Adipose tissue (tissue), 3 donors: ENCODE measurements around the gene TANK. TPM values are rescaled to one million over a fixed set of nuclear protein-coding genes. Genes with fewer than 3 reads are reported as not detected.
"Not testable (repeated sequence)": the region's sequence is repeated elsewhere in the genome, so short reads cannot be mapped to it uniquely, and the experiment has no call there.

Source experiments
- H3K27ac ChIP-seq: one replicate; pipeline ENCODE4 v1.5.1; 2013; ENCODE audit warnings: low read depth, low read length
- WGBS, 3 donors: extraction: QIAGEN DNeasy Blood & Tissue Kit; methylation state at CpG; one replicate each; pipeline ENCODE4 v1.1.7; 2013; 5-methylcytosine and 5-hydroxymethylcytosine counted together
- polyA plus RNA-seq, 3 donors: library from polyadenylated mRNA; stranded (reverse); fragments of 200-250 nt; gene quantifications; one replicate each; pipeline ENCODE4 v1.2.3, GENCODE V29; 2013
- donor health status: healthy with polysubstance abuse.
- donor health status: Bipolar disorder and iron deficiency.
- donor health status: healthy.

TANK gene
- polyA plus RNA-seq, 3 donors: 14.2 to 58.8 (median 51.5) TPM

DNA sequence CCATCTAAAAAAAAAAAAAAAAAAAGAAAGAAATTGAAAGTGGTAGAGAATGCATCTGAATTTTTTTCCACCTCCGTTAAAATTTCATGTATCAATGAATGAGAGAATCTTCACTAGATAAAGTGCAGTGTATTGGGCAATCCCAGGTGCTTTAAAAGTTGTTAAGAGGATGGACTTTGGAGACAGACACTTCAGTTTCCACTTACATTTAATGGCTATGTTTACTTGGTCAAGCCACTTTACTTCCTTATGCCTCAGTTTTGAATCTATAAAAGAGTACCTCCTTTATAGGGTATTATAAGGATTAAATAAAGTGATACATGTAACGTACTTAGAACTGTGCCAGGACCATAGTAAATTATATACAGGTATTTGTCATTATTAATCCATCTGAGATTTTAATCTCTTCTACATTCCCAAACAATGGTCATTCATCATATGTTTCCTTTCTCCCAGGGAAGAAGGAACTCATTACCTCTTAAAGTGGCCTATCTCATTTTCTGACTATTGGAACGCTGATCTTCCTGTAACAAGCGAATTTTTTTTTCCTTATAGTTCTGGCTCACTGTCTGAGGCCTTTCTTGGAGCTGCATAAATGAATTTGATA lies 29.1 kb upstream of the TANK start:
- WGBS, 3 donors: 68 to 82% (median 77%) methylated on average over 4 of the region's 4 CpGs
- no peak overlapping the region for H3K27ac ChIP-seq

DNA sequence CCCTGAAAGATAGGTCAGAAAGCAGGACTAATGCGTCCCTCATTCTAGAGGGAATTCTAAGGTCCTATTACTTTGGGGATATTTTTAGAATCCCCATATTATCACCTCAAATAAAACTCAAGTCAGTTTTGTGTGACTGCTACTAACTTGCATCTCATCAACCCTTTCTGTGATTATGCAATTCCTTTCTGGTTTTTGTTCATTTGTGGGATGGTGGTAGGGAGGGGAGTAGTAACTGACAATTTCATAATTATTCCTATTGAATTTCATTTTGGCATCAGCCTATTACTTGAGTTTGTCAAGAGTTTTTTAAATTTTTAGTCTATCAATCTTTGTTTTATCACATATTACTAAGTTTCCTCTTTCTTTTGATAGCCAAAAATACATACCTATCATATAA lies 28.4 kb upstream of the TANK start:
- 83 to 86% (median 86%) methylated on average over 1 of the region's 1 CpG for WGBS, 3 donors
- no peak overlapping the region for H3K27ac ChIP-seq

DNA sequence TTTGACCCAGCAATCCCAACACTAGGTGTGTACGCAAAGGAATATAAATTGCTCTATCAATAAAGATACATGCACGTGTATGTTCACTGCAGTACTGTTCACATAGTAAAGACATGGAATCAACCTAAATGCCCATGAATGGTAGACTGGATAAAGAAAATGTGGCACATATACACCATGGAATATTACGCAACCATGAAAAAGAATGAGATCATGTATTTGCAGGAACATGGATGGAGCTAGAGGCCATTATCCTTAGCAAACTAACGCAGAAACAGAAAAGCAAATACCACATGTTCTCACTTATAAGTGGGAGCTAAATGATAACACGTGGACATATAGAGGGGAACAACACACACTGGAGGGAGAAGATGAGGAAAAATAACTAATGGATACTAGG lies 27.8 kb upstream of the TANK start:
- H3K27ac ChIP-seq: not testable (repeated sequence)
- 92 to 98% (median 97%) methylated on average over 5 of the region's 5 CpGs for WGBS, 3 donors

DNA sequence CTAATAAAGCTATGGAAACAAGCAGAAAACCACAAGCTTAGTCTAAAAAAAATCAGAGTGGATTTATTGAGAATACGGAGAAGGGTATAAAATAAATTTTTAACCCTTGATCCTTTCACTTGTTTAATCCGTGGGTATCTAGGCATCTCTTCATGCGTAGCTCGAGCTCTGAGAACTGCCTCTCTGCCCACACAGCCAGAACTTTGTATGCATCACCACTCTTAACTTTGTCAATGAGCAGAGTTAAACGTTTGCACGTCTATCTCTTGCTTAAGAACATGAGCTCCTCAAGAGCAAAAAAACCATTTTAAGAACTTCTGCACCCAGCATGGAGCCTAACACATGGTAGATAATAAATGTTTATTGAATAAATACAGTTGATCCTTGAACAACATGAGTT lies 26.9 kb upstream of the TANK start:
- no peak overlapping the region for H3K27ac ChIP-seq
- 92 to 94% (median 93%) methylated on average over 6 of the region's 6 CpGs for WGBS, 3 donors

DNA sequence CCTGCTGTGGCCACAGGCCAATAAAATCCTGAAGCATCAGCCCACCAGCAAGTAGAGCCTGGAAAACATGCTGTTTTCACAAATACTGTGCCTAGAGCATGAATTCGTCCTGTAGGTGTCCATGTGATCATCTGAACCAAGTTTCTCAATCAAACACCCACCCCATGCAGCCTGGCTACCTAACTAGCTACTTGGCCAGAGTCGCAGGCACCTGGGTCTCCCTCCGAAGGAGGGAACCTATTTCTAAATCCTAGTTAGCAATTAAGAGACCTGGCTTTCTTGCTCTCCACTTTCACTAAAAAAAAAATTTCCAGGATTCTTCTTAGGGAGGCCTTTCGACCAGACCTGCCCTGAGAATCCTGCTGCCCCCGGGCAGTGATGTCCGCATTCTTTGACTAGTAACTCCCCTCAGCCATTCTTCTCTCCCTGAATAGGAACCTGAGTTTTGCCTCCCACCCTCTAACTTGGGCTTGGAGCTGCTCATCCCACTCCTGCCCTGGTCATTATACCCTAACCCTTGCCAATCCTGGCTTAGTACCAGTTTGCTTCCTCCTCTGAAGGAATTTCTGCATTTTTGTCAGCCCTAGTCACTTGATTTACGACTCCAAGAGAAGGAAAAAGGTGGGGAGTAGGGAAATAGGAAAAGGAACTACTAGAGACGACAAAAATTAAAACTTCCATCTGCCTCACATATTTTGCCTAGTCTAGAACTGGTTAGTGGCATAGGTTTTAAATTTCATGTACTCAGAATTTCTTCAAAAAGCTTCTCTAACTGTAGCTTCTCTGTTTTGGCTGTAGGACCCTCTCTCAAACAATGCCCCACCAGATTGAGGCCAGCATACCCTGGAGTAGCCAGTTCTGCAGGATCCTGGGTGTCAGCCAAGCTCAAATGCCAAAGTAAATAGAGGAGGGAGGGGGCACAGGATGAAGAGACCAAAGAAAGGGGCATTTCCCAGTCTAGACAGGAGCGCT lies 25.4 kb upstream of the TANK start:
- H3K27ac ChIP-seq: no peak overlapping the region
- WGBS, 3 donors: 55 to 65% (median 62%) methylated on average over 9 of the region's 9 CpGs

DNA sequence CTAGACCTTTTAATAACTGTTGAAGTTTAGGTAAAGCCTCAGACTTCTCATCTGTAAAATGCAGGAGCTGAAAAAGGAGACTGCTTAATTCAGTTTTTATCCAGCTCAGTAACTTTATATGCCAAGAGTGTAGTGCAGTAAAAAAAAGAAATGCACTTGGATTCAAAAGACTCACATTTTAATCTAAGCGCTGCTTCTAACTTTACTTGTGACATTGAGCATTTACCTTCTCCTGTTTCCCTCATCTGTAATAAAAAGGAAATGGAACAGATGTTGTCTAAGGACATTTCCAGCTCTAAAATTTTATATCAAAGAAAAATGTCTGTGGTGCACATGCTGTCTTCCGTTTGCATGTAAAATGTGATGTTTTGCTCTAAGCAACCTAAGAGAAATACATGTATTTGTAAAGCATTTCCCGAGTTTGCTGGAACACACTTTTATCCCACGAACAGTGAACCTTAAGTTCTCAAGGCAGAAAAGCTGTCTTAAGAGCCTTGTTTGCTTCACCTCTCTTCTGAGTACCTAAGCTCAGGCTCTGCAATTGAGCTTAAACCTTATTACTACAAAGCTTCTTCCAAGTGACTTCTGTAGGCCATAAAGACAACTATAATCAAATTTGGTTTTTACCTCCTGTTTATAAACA lies 24.2 kb upstream of the TANK start:
- H3K27ac ChIP-seq: no peak overlapping the region
- WGBS, 3 donors: 31 to 61% (median 36%) methylated on average over 4 of the region's 4 CpGs

DNA sequence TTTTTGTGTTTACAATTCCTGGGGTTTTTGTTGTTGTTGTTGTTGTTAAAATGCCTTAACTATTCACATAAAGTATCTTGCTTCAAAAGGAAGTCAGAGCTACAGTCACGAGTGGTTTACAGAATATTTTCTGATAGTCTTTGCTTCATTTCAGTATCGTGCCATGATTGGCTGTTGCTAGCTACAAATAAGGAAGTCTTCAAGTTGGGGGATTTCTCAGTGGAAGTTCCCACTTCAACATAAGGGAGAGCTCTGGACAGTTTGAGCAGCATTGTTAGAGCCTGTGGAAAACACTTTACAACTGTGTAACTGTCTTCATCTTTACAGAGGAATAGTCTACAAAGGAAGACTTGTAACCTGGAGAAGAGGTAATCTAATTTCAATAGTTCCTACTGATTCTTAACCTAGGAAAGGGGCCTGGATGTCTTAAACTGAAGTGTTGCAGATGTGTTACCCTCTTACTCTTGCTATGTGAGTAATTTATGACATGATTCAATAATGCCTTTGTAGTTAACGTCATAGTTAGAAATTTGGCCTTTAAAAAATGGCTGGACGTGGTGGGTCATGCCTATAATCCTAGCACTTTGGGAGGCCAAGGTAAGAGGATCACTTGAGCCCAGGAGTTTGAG lies 23.4 kb upstream of the TANK start:
- WGBS, 3 donors: 27 to 64% (median 27%) methylated on average over 4 of the region's 4 CpGs
- H3K27ac ChIP-seq: no peak overlapping the region

DNA sequence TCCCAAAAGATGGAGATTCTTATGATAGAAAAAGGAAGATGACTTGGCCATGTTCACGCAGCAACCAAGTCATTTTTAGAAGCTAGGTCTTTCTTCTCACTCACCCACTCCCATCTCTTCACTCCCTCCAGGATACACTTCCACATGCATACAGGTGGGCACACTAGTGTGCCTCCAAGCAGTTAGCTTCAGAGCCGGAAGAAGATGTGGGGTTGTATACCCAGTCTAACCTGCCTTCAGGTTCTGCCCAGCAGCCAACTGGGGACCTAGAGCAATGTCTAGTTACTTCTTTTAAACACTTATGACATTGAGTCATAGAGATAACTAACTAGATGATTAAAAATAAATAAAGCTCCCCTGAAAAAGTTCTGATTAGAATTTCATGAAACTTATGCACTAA lies 21.8 kb upstream of the TANK start:
- H3K27ac ChIP-seq: no peak overlapping the region
- 62 to 90% (median 72%) methylated on average over 2 of the region's 2 CpGs for WGBS, 3 donors

DNA sequence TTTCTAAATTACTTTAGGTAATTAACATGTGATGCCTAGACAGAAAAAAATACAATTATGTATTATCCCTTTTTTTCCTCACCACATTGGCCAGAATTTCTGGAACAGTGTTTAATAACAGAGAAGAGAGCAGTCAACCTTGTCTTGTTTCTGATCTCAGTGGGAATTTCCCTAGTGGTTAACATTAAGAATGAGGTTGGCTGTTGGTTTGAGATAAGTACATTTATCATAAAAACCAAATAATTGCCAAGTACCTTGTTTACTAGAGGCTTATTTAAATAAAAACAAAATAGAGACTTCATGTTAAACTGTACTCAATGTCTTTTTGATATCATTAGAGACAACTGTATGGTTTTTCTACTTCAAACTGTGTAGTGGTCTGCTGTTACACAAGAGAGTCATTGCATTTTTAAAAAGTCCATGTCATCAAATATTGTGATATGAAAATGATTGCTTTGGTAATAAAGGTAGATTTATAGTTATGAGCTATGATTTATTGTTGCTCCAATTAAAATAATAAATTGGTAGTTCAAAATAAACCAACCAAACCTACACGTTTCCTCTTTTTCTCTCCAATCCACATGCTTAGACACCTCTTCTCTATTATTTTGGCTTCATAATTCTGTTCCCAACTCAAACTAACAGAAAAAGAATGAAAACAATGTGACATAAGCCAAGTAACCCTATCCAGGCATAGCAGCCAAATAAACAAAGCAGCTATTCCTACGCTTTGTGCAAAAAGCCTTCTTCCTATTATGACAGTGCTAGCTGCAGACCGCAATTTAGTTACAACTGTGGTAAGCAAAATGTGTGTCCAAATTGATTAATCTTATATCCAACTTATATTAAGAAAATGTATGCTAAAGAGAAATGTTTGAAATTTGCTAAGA lies 20.9 kb upstream of the TANK start:
- H3K27ac ChIP-seq: no peak overlapping the region
- 24 to 69% (median 31%) methylated on average over 3 of the region's 3 CpGs for WGBS, 3 donors

DNA sequence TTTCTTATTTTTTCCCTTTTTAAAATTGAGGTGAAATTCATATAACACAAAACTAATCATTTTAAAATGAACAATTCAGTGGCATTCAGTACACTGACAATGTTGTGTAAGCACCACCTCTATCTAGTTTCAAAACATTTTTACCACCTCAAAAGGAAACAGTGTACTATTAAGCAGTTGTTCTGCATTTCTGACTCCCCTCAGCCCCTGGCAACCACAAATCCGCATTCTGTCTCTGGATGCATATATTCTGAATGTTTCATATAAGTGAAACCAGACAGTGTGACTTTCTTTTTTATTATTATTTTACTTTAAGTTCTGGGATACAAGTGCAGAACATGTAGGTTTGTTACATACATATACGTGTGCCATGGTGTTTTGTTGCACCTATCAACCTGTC lies 19.2 kb upstream of the TANK start:
- 71 to 85% (median 81%) methylated on average over 2 of the region's 2 CpGs for WGBS, 3 donors

DNA sequence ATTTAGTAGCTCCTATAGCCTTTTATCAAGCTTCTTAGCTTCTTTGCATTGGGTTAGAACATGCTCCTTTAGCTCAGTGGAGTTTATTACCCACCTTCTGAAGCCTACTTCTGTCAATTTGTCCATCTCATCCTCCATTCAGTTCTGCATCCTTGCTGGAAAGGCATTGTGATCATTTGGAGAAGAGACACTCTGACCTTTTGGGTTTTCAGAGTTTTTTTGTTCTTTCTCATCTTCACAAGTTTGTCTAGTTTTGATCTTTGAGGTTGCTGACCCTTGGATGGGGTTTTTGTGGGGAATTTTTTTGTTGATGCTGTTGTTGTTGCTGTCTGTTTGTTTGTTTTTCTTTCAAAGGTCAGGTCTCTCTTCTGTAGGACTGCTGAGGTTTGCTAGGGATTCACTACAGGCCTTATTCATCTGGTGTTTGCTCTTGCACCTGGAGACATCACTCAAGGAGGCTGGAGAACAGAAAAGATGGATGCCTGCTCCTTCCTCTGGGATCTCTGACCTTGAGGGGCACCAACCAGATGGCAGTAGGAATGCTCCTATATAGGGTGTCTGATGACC lies 13.9 kb upstream of the TANK start:
- H3K27ac ChIP-seq: no peak overlapping the region

More for the DNA sequence above, 19.2 kb upstream of the TANK start:
- no peak overlapping the region for H3K27ac ChIP-seq

DNA sequence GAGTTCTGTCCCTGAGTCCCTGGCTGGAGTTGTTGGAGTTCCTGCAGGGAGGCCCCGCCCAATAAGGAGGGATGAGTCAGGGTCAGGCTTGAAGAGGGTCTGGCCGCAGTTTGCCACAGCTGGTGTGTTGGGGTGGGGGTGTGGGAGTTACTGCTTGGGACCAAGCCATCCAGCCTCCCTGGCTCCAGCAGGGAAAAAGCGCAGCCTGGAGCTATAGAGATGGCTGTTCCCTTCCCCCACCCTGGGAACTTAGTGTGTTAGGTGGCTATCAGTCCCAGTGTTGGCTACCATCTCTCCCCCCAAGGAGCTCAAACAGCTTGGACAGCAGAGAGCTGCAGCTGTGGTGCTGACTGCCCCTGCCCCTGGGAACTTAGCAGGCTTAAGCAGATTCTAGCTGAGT lies 13.2 kb upstream of the TANK start:
- H3K27ac ChIP-seq: no peak overlapping the region
- 86 to 94% (median 92%) methylated on average over 3 of the region's 3 CpGs for WGBS, 3 donors

DNA sequence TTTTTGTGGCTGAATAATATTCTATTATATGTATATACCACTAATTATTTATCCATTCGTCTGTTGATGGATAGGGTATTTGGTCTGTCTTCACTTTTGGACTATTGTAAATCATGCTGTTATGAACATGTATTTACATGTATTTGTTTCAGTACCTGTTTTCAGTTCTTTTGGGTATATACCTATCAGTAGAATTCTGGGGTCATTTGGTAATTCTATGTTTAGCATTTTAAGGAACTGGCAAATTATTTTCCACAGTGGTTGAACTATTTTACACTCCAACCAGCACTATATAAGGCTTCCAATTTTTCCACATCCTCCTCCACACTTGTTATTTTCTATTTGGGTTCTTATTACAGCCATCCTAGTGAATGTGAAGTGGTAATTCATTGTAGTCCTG lies 12.4 kb upstream of the TANK start:
- WGBS, 3 donors: 73 to 100% (median 89%) methylated on average over 1 of the region's 1 CpG
- no peak overlapping the region for H3K27ac ChIP-seq

DNA sequence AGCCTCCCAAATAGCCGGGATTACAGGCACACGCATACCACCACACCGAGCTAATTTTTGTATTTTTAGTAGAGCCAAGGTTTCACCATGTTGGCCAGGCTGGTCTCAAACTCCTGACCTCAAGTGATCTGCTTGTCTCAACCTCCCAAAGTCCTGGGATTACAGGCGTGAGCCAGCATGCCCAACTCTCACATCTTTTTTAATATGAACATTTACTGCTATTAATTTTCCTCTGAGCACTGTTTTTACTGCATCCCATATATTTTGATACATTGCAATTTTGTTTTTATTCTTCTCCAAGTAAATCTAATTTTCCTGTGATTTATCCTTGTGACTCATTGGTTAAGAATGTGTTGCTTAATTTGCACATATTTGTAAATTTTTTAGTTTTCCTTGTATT lies 9.5 kb upstream of the TANK start:
- no peak overlapping the region for H3K27ac ChIP-seq
- 94 to 95% (median 94%) methylated on average over 4 of the region's 4 CpGs for WGBS, 3 donors

DNA sequence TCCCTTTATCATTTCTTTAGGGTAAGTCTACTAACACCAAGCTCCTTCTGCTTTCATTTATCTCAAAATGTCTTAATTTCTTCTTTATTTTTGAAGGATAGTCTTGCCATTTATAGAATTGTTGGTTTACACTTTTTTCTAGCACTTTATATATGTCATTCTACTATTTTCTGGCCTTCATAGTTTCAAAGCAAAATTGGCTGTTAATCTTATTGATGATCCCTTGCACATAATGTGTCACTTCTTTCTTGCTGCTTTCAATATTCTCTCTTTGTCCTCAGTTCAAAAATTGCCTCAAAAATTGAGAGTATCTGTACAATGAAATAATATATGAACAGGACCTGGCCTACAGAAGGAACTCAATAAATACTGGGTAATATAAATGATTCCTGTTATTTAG lies 7.9 kb upstream of the TANK start:
- no peak overlapping the region for H3K27ac ChIP-seq

DNA sequence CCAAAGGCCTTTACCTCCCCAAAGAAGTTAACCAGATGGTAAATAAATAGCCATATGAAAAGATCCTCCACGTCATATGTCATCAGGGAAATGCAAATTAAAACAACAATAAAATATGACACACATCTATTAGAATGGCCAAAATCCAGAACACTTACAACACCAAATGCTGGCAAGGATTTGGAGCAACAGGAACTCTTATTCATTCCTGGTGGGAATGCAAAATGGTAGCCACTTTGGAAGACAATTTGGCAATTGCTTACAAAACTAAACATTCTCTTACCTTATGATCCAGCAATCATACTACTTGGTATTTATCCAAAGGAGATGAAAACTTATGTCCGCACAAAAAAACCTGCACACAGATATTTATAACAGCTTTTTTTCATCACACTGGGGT lies 1.3 kb upstream of the TANK start:
- H3K27ac ChIP-seq: no peak overlapping the region
- WGBS, 3 donors: 72 to 90% (median 78%) methylated on average over 2 of the region's 2 CpGs

DNA sequence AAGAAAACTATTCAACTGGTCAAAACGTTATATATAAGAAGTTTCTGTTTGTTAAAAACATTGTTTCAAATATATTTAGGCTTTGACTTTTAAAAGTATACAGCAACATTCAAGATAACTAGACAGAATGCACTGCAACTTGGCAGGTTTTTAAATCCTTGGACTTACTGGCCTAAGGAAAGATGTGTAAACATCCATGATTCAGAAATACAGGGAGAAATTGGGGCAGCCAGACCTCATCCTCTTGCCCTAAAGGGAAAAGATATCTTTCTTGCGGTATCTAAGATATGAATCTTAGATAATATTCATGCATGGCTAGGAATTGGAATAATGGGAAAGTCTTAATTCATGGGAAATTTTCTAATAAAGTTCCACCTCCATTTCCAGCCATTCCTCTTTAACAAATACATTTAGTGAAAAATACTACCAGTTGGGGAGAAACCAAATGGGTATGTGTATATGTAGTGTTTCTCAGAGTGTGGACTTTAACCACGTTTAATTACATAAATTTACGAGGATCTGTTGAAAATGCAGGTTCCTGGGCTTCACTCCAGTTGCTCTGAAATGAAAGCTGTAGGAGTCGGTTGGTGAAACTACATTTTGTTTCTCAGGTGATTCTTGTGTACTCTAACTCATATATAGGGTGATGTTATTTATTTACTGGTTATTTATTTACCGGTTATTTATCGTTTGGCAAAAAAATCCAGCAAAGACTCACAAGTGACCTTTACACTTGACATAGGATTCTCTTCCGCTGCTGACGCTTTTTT lies 587 bp upstream of the TANK start:
- WGBS, 3 donors: 13 to 22% (median 18%) methylated on average over 9 of the region's 9 CpGs
- H3K27ac ChIP-seq: peak overlapping the region; percentile 100
